B cell (primary cell): ENCODE data around the gene BMP6.

ENCODE experiments used
- CTCF ChIP-seq: fragments of 200-600 bp; IDR thresholded peaks from one replicate; pipeline ENCODE4 v1.8.0; 2022; ENCODE audit warnings: antibody characterized with exemption, mild to moderate bottlenecking
- EZH2 ChIP-seq: IDR thresholded peaks from 2 replicates; pipeline ENCODE4 v1.6.1; 2012; ENCODE audit warnings: borderline replicate concordance, low read depth, mild to moderate bottlenecking, moderate library complexity, low read length; ENCODE audit not compliant: insufficient read depth, poor library complexity, severe bottlenecking

- TF ChIP-seq CTCF (no peak), EZH2 (no peak)
Observed at GRCh38 chr6:7896465-7896987, 170.6 kb downstream of the BMP6 start.
